Mesodermal cell (in vitro differentiated cells): ENCODE measurements around the gene SLC4A4.

Experiments used
- H3K27ac ChIP-seq: 2 replicates; pipeline ENCODE4 v1.7.0; 2013; ENCODE audit warnings: mild to moderate bottlenecking, low read depth, low read length, moderate library complexity; ENCODE audit not compliant: severe bottlenecking
- H3K36me3 ChIP-seq: 2 replicates; pipeline ENCODE4 v1.7.1; 2013; ENCODE audit warnings: mild to moderate bottlenecking, low read length, moderate library complexity; ENCODE audit not compliant: control insufficient read depth, insufficient read depth
- H3K4me1 ChIP-seq: one replicate; pipeline ENCODE4 v1.7.1; 2013; ENCODE audit warnings: mild to moderate bottlenecking, low read length; ENCODE audit not compliant: insufficient read depth, control insufficient read depth, poor library complexity, severe bottlenecking
- H3K4me3 ChIP-seq: 2 replicates; pipeline ENCODE4 v1.7.0; 2013; ENCODE audit warnings: low read length, control low read depth, mild to moderate bottlenecking; ENCODE audit not compliant: insufficient read depth, poor library complexity, severe bottlenecking; ENCODE audit errors: extremely low read depth
- H3K9me3 ChIP-seq: 2 replicates; pipeline ENCODE4 v1.7.1; 2013; ENCODE audit warnings: mild to moderate bottlenecking, low read length, moderate library complexity; ENCODE audit not compliant: control insufficient read depth
- WGBS, 2 experiments: methylation state at CpG; one replicate each; pipeline ENCODE4 v1.1.5; 2013; ENCODE audit warnings: missing lambda C conversion rate in 2 of 2; ENCODE audit not compliant: insufficient coverage in 2 of 2; 5-methylcytosine and 5-hydroxymethylcytosine counted together

Gene SLC4A4

DNA sequence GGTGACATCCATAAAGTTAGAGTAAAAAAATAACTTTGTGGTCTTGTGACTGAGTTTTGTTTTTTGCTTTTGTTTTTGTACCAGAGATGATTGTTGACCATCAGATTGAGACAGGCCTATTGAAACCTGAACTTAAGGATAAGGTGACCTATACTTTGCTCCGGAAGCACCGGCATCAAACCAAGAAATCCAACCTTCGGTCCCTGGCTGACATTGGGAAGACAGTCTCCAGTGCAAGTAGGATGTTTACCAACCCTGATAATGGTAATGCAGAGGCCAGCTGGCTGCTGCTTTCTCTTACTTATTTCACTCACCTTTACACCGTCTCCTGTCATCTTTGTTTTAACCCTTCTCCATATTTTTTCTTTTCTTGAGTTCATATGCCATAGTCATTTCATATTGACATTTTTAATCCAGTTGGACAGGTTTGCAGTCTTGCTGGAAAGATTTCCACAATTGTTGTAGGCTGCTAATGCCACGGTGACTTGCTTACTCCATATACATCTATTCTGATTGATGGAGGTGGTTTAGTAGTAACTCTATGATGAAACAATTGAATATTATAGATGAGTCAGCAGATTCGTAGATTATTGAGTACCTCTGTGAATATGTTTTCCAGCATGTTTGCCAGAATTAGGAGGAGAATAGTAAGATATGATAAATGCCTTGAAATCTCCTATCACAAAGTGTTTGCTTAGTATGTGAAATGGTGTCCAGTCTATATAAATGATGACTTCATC lies 18.3 kb downstream of the SLC4A4 start:
- Histone ChIP-seq H3K4me1 (no peaks in the 10 kb centered on the region), H3K4me3 (no peak overlapping the region), H3K9me3 (no peaks in the 10 kb centered on the region), H3K27ac (no peak overlapping the region), H3K36me3 (no peaks in the 10 kb centered on the region)
- 82 to 93% methylated on average over 2 to 5 of the region's 6 CpGs for WGBS, 2 experiments

DNA sequence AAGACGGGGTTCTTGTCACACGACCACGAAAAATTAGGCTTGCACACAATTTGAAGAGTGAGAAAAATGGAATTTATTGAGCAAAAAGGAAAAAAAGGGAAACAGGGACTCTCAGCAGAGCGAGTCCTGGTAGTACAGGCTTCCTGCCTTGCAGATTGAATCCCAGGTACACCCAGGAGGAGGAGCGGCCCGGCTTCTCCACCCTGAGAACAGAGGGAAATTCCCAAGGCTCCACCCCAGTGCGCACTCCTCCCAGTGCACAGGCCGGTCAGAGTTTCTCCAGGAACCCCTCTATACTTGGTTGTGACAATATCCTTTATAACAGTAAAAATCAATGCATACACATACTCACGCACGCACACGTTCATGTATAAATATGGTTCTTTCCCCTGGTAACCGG lies 22.0 kb downstream of the SLC4A4 start:
- Histone ChIP-seq H3K4me3 (no peak overlapping the region), H3K36me3 (no peaks in the 10 kb centered on the region), H3K27ac (no peak overlapping the region), H3K4me1 (no peaks in the 10 kb centered on the region), H3K9me3 (no peaks in the 10 kb centered on the region)
- WGBS, 2 experiments = 92 to 95% methylated on average over 9 to 11 of the region's 12 CpGs

DNA sequence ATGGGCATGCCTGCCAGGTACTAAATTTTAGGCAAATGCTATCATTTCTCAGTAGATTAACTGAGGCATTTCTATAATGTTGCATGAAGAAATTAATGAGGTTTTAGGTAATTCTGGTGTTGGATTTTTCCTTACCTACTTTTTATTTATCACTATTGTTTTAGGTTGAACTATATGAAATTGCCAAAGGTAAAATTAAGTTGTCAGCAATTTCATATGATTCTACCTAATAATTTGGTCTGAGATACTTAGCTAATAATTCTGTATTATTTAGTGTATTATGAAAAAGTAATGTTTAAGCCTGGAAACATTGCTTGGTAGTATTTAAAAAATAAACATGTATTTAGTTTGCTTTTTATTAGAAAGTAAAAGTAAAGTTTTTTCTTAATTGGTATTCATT lies 22.7 kb downstream of the SLC4A4 start:
- H3K4me3 ChIP-seq = no peak overlapping the region
- H3K36me3 ChIP-seq = no peaks in the 10 kb centered on the region
- H3K9me3 ChIP-seq = no peaks in the 10 kb centered on the region
- no peaks in the 10 kb centered on the region for H3K4me1 ChIP-seq
- no peak overlapping the region for H3K27ac ChIP-seq

DNA sequence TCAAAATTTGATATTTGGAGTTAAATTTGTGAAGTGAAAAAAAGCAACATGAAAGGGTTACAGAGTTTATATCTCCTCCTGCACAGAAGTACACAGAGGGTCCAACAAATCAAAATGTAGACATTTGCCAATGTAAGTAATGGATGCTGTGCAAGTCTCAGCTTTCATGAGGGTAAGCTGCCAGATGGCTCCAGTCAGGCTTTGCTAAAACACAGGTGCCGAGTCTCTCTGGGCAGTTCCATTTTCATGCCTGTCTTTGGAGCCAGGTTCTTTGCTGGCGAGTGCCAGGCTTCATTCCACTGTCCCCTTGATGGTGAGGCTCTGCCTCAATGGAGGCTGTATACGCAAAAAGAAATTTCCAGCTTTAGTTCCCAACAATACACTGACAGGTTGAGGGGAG lies 27.9 kb downstream of the SLC4A4 start:
- Histone ChIP-seq H3K4me3 (no peak overlapping the region), H3K9me3 (no peaks in the 10 kb centered on the region), H3K4me1 (no peaks in the 10 kb centered on the region), H3K27ac (no peak overlapping the region), H3K36me3 (no peaks in the 10 kb centered on the region)
- 87 to 93% methylated on average over 2 of the region's 3 CpGs for WGBS, 2 experiments

DNA sequence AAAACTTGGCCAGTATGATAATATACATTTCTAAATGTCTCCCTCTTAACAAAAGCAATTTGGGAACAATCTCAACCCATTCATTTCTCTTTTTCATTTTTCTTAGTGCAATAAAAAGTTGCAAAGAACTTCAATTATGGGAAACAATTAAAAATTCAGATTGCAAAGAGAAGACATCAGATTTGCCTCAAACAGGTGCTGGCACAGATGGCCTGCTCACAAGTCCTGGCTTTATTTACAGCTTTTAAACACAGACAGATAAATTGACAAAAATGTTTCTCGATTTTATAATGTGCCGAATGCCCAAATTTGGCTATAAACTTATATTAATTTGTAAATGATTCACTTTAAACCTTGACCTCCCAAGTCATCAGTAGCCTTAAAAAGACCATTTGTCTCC lies 28.7 kb downstream of the SLC4A4 start:
- Histone ChIP-seq H3K36me3 (no peaks in the 10 kb centered on the region), H3K27ac (no peak overlapping the region), H3K9me3 (no peaks in the 10 kb centered on the region), H3K4me3 (no peak overlapping the region), H3K4me1 (no peaks in the 10 kb centered on the region)
- WGBS, 2 experiments = no CpG with 5 or more reads among the region's 2 CpGs

DNA sequence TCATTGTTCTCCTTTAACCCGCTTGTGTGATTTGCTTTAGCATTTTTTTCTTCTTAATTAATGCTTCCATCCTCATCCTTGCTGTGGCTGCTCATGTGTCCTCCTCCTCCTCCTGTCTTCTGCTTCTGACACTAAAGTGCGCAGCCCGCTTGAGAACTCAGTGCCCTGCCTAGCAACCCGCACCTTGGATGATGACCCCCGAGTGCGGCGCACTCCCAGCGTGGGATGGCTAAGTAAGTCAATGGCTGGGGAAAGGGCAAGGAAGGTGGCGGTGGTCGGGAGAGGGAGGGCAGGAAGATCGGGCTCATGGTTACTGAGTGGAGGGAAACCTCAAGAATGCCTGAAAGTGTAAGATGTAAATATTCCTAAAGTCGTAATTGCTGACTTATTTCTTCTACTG lies 30.1 kb downstream of the SLC4A4 start:
- H3K4me3 ChIP-seq = no peak overlapping the region
- H3K4me1 ChIP-seq = no peaks in the 10 kb centered on the region
- no peak overlapping the region for H3K27ac ChIP-seq
- 91 to 95% methylated on average over 8 to 11 of the region's 12 CpGs for WGBS, 2 experiments
- no peaks in the 10 kb centered on the region for H3K36me3 ChIP-seq
- no peaks in the 10 kb centered on the region for H3K9me3 ChIP-seq

DNA sequence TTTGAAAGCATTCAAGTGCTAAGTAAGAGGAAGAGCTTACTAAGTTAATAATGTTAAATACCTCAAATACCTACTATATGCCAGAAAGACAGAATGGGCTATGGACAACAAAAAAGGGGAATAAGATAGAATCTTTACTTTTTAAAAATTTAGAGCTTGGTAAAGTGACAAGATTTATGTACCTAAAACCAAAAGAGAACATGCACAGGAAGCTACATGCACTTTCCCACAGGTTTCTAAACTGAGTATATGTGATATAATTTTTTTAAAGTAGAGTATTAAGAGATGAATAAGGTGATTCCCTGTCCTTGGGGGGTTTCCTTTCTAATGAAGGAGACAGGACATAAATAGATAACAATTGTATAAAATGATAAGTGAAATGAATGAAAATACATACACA lies 30.7 kb downstream of the SLC4A4 start:
- Histone ChIP-seq H3K27ac (no peak overlapping the region), H3K4me3 (no peak overlapping the region), H3K4me1 (no peaks in the 10 kb centered on the region), H3K36me3 (no peaks in the 10 kb centered on the region), H3K9me3 (no peaks in the 10 kb centered on the region)

DNA sequence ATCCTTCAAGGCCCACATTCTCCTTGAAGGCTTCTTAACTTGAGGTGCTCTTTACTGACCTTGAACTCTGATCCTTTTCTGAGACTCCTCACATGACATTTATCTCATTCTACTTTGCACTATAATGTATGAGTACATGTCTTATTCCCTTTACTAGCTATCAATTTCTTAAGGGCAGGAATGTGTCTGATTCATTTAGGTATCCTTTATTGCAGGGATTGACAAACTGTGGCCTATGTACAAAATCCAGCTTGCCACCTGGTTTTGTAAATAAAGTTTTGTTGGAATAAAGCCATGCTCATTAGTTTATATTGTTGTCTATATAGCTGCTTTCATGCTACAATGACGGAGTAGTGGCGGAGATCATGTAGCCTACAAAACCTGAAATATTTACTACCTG lies 36.7 kb downstream of the SLC4A4 start:
- no peak overlapping the region for H3K27ac ChIP-seq
- no peak overlapping the region for H3K4me3 ChIP-seq
- no CpG with 5 or more reads among the region's 2 CpGs for WGBS, 2 experiments
- no peaks in the 10 kb centered on the region for H3K9me3 ChIP-seq
- H3K4me1 ChIP-seq = no peaks in the 10 kb centered on the region
- H3K36me3 ChIP-seq = no peaks in the 10 kb centered on the region

DNA sequence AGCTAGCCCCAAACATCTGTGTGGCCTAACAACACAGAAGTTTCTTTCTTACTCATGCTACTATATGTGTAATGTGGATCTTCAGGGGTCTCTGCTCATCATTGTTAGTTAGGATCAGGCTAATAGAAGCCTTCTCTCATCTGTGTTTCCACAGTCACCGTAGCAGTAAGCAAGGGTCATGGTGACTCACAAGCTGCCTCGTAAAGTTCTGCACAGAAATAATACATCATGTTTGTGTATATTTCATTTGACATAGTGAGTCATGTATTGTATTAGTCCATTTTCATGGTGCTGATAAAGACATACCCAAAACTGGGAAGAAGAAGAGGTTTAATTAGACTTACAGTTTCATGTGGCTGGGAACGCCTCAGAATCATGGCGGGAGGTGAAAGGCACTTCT lies 38.7 kb downstream of the SLC4A4 start:
- Histone ChIP-seq H3K36me3 (no peaks in the 10 kb centered on the region), H3K9me3 (no peaks in the 10 kb centered on the region), H3K4me3 (no peak overlapping the region), H3K27ac (no peak overlapping the region), H3K4me1 (no peaks in the 10 kb centered on the region)
- WGBS, 2 experiments = 94% methylated on average over 3 of the region's 4 CpGs; no CpG with 5 or more reads in 1 of the 2 experiments

DNA sequence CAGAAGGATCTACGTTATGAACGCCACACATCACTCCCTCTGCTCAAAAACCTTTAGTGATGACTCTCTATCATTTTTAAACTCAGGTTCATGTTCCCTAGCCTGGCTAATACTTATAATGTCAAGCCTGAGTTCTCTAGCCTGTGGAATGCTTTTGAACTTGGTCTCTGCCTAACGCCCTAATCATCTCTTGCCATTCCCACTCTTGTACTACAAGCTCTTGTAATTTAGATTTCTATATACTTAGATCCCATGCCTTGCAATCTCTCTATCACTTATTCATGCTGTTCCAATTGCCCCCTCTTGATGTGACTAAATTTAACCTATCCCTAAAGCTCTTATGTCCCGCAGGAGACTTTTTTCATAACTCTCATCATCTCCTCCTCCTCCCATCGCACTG lies 40.3 kb downstream of the SLC4A4 start:
- no peaks in the 10 kb centered on the region for H3K4me1 ChIP-seq
- H3K9me3 ChIP-seq = no peaks in the 10 kb centered on the region
- no peak overlapping the region for H3K27ac ChIP-seq
- H3K4me3 ChIP-seq = no peak overlapping the region
- H3K36me3 ChIP-seq = no peaks in the 10 kb centered on the region
- WGBS, 2 experiments = 78 to 95% methylated on average over 4 to 5 of the region's 5 CpGs

DNA sequence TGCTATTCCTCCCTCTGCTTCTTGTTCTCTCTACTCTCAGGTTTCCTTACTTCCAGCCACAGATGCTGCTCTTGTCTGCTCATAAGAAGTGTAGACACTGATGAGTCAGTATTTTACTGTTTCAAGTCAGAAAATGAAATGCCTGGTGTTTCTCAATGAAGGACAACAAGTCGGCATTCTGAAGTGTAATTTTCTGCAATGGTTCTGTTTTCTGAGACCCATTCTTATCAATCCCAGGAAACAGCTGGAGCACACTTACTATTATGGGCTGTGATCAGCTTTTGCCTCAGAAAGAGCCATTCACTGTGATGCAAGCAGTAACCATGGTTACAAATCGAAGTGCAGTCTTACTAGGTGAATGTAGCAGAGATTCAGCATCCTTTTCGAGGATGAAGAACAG lies 42.0 kb downstream of the SLC4A4 start:
- WGBS, 2 experiments = 85 to 86% methylated on average over 2 of the region's 3 CpGs
- Histone ChIP-seq H3K4me1 (no peaks in the 10 kb centered on the region), H3K4me3 (no peak overlapping the region)

More for the DNA sequence above, 42.0 kb downstream of the SLC4A4 start:
- Histone ChIP-seq H3K9me3 (no peaks in the 10 kb centered on the region), H3K27ac (peak overlapping the region; percentile 62), H3K36me3 (no peaks in the 10 kb centered on the region)
